HuH-7.5 (cell line): ENCODE results near the gene OLFML3.
A peak's percentile ranks its signal among the peaks of the same experiment; 100 is the strongest.

Experiments used
- DNase-seq: peaks from one replicate; pipeline ENCODE4 v3.0.0; 2011; ENCODE audit warnings: low spot score

Gene OLFML3

DNA sequence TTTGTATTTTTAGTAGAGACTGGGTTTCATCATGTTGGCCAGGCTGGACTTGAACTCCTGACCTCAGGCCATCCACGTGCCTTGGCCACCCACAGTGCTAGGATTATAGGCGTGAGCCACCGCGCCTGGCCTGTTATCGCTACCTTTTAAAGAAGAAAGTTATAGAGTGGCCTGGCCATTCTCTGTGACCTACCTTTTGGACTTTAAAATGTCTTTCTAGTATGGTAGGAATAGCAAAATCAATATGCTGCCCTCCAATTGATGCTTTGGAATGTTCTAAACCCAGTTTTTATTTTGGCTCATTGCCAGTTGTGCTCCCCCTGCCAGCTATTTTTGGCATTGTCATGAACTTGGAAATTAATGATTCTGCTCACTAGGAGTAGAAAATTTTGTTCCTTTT is 30.3 kb upstream of the OLFML3 start:
- peak; percentile 19 for DNase-seq

- no peak for DNase-seq
Measured at GRCh38 chr1:113950908-113951307, 28.4 kb upstream of the OLFML3 start.

DNA sequence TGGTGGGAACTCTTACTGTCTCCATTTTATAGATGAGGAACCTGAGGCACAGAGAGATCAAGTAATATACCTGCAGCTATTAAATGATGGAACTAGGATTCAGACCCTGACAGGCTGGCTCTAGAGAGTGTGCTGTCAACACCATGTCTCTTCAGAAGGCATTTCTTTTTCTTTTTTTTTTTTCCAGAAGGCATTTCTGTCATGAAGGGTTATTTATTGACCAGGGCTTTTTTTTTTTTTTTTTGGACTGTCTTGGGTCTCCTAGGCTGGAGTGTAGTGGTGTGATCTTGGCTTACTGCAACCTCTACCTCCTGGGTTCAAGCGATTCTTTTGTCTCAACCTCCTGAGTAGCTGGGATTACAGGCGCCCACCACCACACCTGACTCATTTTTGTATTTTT is 27.6 kb upstream of the OLFML3 start:
- DNase-seq: no peak

DNA sequence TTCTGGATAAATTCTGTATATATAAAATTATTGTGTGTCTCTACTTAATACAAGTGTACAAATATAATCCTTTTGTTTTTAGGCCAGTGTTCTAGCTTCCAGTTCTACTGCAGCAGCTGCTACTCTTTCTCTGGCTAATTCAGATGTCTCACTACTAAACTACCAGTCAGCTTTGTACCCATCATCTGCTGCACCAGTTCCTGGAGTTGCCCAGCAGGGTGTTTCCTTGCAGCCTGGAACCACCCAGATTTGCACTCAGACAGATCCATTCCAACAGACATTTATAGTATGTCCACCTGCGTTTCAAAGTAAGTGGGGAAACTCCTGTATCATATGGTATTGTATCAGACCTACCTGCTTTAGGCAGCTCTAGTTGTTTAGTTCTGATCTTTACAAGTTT is 21.3 kb upstream of the OLFML3 start:
- no peak for DNase-seq

- no peak for DNase-seq
Measured at GRCh38 chr1:113958691-113959090, 20.6 kb upstream of the OLFML3 start.

- no peak for DNase-seq
Measured at GRCh38 chr1:113963281-113963906, 15.9 kb upstream of the OLFML3 start.

GRCh38 chr1:113965703-113966412 is 13.4 kb upstream of the OLFML3 start:
- DNase-seq: no peak

DNA sequence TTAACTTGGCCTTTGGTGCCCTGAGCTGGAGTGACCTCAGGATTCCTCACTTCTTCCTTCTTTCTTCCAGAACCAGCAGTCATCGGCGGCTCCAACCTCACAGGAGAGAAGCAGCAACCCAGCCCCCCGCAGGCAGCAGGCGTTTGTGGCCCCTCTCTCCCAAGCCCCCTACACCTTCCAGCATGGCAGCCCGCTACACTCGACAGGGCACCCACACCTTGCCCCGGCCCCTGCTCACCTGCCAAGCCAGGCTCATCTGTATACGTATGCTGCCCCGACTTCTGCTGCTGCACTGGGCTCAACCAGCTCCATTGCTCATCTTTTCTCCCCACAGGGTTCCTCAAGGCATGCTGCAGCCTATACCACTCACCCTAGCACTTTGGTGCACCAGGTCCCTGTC is 6.3 kb upstream of the OLFML3 start:
- no peak for DNase-seq

DNA sequence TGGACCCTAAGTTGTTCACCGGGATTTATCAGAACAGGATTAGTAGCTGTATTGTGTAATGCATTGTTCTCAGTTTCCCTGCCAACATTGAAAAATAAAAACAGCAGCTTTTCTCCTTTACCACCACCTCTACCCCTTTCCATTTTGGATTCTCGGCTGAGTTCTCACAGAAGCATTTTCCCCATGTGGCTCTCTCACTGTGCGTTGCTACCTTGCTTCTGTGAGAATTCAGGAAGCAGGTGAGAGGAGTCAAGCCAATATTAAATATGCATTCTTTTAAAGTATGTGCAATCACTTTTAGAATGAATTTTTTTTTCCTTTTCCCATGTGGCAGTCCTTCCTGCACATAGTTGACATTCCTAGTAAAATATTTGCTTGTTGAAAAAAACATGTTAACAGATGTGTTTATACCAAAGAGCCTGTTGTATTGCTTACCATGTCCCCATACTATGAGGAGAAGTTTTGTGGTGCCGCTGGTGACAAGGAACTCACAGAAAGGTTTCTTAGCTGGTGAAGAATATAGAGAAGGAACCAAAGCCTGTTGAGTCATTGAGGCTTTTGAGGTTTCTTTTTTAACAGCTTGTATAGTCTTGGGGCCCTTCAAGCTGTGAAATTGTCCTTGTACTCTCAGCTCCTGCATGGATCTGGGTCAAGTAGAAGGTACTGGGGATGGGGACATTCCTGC is 3.9 kb upstream of the OLFML3 start:
- no peak for DNase-seq

DNA sequence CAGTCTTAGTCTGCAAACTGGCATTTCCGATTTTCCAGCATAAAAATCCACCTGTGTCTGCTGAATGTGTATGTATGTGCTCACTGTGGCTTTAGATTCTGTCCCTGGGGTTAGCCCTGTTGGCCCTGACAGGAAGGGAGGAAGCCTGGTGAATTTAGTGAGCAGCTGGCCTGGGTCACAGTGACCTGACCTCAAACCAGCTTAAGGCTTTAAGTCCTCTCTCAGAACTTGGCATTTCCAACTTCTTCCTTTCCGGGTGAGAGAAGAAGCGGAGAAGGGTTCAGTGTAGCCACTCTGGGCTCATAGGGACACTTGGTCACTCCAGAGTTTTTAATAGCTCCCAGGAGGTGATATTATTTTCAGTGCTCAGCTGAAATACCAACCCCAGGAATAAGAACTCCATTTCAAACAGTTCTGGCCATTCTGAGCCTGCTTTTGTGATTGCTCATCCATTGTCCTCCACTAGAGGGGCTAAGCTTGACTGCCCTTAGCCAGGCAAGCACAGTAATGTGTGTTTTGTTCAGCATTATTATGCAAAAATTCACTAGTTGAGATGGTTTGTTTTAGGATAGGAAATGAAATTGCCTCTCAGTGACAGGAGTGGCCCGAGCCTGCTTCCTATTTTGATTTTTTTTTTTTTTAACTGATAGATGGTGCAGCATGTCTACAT is 2.5 kb upstream of the OLFML3 start:
- peak; percentile 55 for DNase-seq

DNA sequence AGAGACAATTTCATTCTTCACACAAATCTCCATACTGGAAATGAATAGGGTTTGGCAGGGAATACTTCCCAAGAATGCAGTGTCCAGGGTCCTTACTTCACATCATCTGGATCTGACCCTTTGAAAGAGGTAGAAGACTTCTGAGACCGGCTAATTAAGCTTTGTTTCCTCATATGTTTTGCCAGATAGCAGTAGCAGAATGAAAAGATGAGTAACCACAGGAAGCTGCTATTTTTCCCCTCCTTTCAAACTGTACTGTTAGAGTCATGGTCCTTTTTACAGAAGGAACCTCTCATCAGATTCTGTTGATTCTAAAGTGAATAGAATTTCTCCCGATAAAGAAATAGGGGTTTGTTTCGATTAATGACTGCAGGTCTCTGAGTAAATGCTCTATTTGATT is 1.4 kb upstream of the OLFML3 start:
- DNase-seq: no peak

- no peak for DNase-seq
Measured at GRCh38 chr1:113980110-113980509, 836 bp downstream of the OLFML3 start.

DNA sequence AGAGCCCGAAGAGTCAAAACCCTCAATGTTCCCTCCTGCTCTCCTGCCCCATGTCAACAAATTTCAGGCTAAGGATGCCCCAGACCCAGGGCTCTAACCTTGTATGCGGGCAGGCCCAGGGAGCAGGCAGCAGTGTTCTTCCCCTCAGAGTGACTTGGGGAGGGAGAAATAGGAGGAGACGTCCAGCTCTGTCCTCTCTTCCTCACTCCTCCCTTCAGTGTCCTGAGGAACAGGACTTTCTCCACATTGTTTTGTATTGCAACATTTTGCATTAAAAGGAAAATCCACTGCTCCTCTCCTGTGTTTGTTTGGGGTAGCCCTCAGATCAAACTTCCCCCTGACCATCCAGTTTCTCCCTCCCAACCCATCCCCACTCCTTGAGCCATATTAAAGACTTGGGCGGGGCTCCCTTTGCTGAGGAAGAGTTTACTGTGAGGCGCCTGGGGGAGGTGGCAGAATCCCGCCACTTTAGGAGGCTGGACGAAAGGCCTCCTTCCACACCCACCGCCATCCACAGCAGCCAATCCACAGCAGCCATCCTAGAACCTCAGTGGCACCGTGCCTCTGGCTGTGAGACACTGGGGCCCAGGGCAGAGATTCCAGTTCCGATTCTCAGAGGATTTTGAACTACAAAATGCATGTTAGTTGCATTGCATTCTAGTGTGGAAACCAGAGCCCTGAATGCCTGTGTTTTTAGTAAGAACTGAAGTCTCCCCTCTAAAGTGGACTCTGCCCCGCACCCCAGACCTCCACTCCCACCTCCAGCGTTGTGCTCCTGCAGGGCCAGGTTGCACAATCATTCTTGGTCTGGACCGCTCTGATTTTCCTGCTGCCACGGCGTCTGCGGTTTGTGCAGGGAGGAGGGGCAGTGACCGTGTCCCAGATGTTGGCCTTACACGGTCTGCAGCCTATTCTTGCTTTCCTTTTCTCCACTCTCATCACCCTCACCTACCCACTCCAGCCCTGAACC is 3.0 kb downstream of the OLFML3 start:
- DNase-seq: no peak

DNA sequence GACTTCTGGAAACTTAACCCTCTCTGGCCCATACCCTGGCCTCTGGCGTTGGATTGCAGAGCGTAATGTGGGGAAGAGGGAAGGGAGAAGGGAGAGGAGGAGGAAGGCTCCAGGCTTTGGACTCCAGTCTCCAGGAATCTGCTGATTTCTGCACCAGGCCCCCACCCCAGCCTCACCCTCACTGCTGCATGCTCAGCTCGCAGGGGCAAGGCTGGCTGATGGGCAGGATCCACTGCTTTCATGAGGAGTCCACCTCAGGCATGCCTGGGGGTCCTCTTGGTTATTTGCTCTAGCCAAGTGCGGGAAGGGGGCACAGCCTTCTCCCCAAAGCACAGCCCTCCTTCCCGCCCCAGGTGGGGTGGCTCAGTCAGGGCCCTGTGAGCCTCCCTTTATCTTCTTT is 3.7 kb downstream of the OLFML3 start:
- no peak for DNase-seq

DNA sequence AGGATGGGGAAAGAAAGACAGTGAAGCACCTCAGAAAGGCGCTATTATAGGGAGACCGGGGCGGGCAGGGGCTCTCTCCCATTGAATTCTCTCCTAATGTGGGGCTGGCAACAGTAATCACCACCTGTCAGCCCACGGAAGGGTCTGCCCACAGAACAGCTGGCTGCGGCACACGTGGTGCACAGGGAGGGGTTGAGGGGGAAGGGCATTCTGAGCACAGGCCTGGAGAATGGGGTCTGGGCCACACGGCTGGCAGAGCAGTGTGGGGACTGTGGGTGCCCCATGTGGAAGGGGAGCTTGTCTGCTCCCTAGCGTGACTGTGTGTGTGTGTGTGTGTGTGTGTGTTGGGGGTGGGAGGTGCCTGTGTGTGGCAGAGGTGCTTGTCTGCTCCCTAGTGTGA is 4.1 kb downstream of the OLFML3 start:
- no peak for DNase-seq

- DNase-seq: no peak
Measured at GRCh38 chr1:113983826-113984225, 4.6 kb downstream of the OLFML3 start.

GRCh38 chr1:113984710-113985109 is 5.4 kb downstream of the OLFML3 start:
- no peak for DNase-seq

GRCh38 chr1:113986802-113987201 is 7.5 kb downstream of the OLFML3 start:
- DNase-seq: no peak

- no peak for DNase-seq
Measured at GRCh38 chr1:113987259-113987658, 8.0 kb downstream of the OLFML3 start.

GRCh38 chr1:113990530-113990929 is 11.3 kb downstream of the OLFML3 start:
- no peak for DNase-seq

DNA sequence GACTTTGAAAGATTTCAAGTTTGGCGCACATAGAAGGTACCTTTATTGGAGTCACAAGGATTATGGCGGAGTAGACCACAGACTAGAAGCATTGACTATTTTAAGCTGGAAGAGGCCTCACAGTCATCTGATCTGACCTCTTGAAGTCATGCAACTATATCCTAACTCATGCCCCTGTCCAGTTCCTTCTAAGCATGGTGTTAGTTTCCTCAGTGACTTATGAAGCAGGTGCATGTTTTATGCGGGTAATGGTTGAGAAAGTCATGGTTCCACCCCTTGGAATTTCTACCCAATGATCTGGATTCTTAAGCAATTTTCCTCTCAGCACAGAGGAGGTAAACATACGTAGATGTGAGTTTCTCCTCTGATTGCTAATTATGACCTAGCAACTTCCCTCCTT is 11.7 kb downstream of the OLFML3 start:
- no peak for DNase-seq
